GM12891 (cell line): ENCODE measurements around the gene PRKCE.

Experiments used
- POLR2A ChIP-seq: IDR thresholded peaks from 2 replicates; pipeline ENCODE4 v1.6.1; 2011; ENCODE audit warnings: low read depth, low read length, control low read depth
- TAF1 ChIP-seq: IDR thresholded peaks from 2 replicates; pipeline ENCODE4 v1.6.1; 2011; ENCODE audit warnings: low read depth, low read length, control low read depth

GRCh38 chr2:46106690-46107089, 455.2 kb downstream of the PRKCE start:
- TF ChIP-seq POLR2A (no peak), TAF1 (no peak)
